GM19395 (cell line): ENCODE results near the gene GFOD2.
A peak's percentile ranks its signal among the peaks of the same experiment; 100 is the strongest.

ENCODE experiments used
- ATAC-seq: cut with Tn5 transposase; IDR thresholded peaks from one replicate; pipeline ENCODE4 v1.9.1; 2021; ENCODE audit warnings: mild to moderate bottlenecking, moderate library complexity; ENCODE audit not compliant: unreplicated experiment

The GFOD2 gene

DNA sequence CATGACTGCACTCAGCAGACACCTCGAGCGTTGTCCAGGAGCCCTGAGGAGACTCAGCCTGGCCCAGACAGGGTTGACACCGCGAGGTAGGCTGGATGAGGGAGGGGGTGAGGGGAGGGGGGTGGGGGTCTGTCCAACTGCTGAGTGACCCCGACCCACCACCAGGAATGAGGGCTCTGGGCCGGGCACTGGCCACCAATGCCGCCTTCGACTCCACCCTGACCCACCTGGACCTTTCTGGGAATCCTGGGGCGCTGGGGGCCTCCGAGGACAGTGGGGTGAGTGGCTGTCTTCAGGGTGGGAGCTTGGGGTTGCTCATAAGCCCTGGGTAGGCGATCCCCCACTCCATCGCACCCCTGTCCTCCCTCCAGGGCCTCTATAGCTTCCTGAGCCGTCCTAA, 71.4 kb downstream of the GFOD2 start:
- ATAC-seq, result no peak

DNA sequence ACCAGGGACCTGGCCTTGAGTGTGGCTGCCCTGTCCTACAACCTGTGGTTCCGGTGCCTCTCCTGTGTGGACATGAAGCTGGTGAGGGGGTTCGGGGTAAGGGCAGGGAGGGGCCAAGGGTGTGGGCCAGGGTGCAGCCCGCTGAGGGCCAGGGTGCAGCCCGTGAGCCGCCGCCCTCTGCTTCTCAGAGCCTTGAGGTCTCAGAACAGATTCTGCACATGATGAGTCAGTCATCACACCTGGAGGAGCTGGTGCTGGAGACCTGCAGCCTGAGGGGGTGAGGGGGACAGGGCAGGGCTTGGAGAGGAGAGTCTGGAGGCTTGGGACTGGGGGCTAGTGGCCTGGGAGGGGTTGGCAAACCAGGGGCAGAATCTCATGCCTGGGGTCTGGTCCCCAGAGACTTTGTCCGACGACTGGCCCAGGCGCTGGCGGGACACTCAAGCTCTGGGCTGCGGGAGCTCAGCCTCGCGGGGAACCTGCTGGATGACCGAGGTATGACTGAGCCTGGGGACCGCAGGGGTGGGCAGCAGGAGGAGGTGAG, 71.9 kb downstream of the GFOD2 start:
- ATAC-seq, result no peak

DNA sequence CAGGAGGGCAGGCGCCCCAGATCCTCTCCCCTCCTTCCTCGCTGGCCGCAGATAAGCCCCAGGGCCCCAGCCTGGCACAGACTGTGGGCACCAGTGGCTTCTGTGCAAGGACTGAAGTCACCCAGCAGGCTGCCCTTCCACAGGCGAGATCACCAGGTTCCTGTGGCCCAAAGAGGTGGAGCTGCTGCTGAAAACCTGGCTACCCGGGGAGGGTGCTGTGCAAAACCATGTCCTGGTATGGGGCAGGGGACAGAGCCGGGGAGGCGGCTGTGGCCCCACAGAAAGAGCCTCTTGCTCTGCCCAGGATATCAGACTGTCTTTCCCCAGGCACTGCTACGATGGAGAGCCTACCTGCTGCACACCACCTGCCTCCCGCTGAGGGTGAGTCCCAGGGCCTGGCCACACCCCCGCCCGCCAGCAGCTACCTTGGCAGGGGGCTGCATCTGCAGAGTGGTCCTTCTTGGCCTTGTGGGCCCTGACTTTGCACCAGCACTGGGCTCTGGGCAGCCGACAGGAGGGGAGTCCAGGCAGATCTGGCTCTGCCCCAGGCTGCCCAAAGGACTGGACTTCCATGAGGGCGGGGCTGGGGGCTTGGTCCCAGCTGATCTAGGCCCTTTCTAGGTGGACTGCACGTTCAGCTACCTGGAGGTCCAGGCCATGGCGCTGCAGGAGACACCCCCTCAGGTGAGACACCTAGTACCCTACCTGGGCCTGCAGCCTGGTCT, 73.6 kb downstream of the GFOD2 start:
- peak; percentile 12 for ATAC-seq

DNA sequence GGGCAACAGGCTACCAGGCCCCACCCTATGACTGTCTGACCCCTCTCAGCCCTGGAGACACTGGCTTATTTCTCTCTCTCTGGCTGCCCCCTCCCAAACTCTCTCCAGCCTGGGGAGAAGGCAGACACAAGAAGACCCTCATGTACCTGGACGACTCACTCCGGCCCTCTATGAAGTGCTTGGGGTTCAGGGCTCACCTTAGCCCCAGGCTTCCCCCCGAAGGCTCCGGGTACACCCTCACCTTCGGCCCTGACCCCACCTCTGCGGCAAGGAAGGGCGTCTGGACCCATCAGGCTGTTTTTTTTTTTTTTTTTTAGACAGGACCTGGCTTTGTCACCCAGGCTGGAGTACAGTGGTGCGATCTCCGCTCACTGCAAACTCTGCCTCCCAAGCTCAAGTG, 75.1 kb downstream of the GFOD2 start:
- no peak for ATAC-seq

DNA sequence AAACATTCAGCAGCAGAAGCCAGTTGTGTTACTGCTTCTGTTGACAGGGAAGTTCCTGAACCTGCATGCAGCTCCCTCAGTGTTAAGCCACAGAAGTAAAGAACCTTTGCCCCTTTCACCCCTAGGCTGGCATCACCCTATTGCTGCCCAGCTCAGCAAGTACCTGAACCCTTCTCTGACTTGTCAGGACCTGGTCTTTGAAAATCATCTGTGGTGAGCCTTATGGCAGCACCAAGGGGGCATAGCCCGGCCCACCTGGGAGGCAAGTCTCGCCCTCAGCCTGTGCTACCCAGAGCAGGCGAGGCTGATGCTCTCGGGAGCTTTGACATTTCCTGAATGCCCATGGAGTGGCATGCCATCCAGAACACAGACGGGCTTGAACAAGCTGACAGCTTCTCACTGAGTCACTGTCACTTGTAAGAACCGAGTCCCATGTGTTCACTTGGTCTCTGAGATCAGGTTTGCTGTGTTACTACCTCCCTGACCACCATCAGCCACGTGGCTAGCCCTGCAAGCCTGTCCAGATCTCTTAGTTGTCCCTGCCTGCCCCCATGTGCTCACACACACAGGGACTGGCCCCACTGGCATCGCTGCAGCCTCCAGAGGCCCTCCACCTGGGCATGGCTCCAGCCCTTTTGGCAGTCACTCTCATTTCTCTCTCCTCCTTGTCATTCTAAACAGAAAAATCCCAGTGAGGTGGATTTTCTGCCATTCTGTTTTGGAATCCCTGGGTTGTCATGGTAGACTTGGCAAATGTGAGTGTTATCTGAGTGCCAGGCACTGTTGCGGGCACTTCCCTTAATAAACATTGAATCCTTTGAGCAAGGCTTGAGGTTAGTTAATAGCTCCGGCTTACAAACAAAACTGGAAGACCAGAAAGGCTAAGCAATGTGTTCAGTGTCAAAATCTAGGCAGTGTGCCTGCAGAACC, 77.1 kb downstream of the GFOD2 start:
- ATAC-seq, result no peak

DNA sequence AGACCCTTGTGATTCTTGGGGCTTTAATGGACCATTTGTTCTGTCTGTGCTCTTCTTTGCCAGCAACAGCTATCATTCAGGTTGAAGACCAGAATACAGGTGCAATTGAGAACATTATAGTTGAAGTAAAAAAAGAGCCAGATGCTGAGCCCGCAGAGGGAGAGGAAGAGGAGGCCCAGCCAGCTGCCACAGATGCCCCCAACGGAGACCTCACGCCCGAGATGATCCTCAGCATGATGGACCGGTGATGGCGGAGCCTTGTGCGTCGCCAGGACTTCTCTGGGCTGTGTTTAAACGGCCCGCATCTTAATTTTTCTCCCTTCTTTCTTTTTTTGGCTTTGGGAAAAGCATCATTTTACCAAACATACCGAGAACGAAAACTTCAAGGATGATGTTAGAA, 81.5 kb downstream of the GFOD2 start:
- ATAC-seq, result no peak

DNA sequence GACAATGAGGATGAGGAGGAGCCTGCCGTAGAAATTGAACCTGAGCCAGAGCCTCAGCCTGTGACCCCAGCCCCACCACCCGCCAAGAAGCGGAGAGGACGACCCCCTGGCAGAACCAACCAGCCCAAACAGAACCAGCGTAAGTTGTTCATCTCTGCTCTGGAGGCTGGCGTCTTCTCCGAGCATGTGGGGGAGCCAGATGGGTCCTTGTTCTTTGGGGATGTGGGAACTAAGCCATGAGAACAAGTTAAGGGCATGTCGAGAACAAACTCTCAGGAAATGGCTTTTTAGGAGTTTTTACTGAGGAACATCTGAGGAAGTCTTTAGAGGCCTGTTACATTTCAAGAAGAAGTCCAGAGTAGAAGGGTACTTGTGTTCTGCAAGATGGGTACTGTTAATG, 82.4 kb downstream of the GFOD2 start:
- ATAC-seq, result no peak

DNA sequence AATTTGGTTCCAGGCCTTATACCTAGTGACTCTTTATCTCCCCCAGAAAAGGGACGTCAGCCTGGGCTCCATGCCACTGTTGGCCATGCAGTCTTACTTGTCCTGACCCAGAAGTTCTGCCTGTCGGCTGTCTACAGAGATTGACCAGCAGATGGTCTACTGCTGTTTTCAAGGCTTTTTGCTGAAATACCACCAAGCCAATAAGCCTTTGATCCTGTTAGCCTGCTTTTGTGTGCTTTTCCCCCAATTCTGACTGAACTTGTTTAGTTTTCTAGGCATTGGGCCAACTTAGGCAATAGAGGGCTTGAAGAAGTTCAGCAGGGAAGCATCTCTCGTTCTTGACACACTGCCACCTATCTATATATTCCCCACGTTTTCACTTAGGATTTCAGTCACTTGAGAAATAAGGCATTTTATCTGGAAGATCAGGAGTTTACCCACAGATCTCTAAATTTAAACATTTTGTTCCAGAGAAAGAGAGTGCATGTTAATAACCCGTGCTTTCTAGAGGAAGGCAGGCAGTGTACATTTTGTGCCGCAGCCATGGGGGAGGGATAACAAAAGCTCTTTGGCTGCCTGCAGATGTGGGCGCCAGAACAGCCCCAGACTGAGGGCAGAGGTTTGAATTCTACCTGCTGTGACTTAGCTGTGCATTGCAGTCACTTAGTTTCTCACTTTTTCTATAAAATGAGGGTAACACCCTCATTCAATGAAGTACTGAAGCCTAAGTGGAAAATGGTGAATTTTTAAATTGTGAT, 86.5 kb downstream of the GFOD2 start:
- ATAC-seq, result no peak

DNA sequence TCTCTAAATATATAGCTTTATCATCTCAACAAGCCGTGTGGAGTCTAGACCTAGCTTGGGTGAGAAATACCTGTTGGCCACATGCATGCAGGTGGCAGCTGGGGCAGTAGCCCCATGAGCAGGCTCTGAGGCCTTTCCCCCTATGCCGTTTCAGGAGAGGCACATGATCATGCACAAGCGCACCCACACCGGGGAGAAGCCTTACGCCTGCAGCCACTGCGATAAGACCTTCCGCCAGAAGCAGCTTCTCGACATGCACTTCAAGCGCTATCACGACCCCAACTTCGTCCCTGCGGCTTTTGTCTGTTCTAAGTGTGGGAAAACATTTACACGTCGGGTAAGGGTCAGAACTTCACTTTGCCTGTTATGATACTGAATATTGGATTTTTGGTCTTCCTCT, 90.9 kb downstream of the GFOD2 start:
- no peak for ATAC-seq
